GM19240 (cell line): ENCODE results near the gene STK24.
"Not testable (repeated sequence)": the region's sequence is repeated elsewhere in the genome, so short reads cannot be mapped to it uniquely, and the experiment has no call there.

Experiments
- DNase-seq: peaks from one replicate; pipeline ENCODE4 v3.0.0; 2011; ENCODE audit warnings: low spot score; ENCODE audit not compliant: insufficient read length

STK24 gene

DNA sequence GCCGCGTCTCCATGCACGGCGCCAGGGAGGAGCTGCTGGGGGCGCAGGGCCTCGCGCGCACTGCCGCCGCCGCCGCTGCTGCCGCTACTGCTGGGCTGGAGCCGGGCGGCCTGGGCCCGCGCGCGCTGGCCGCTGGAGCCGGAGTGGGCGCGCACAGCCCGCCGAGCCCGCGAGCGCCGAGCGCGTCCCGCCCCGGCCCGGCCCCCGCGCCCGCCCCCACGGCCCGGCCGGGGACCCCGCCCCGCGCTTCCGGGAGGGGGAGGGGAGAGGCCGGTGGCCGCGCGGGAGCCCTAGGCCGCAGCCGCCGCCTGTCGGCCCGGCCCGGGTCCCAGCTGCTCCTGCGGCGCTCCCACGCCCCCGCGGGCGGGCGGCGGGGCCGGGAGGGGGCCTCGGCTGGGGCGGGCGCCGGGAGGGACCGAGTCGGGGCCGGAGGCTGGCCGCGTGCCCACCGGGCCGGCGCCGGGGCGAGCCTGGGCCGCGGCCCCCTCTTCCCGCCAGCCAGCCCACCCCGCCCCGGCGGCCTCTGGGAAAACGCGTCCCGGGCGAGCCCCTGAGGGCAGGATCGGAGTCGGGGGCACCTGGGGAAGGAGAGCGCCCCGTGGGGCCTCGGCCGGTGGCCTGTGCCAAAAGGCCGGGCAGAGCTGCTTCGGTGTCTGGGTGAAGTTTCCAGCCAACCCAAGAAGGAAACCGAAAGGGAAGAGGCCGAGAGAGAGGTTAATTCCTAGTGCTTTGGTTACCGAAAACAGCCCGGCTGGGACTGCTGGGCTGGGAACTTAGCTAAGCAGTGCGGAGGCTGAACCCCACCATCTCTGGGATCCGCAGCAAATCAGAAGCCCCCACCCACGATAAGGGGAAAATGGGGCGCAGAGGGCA is at the start of gene STK24:
STK24 (minus strand) TSS at position 145 of the 873 bp plus-strand sequence. CDS start 321 bp downstream, outside the sequence.
- peak; percentile 57 for DNase-seq

DNA sequence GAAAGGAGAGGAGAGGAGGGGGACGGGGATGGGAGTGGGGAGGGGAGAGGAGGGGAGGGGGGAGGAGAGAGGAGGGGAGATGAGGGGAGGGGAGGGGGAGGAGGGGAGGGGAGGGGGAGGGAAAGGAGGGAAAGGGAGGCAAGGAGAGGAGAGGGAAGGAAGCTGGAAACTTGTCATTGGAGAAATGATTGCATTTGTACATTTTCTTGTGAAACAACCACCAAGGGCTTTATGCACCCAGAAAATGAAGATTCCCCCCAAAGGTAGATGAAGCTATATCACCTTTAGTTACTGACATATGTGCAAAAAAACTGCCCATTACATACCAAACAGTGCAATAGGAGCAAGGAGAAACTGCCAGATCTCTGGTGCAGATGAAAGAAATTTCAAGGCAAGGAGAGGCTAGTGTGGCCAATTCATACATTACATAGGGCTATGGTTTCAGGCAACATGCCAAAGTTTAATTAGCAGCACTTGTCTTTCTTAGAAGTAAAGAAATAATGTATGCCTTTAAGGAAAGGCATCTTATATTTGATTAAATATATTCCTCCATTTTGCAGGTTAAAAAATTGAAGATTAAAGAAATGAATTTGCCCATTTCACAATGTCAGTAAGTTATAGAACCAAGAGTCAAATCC is 49.5 kb upstream of the STK24 start:
- no peak for DNase-seq

DNA sequence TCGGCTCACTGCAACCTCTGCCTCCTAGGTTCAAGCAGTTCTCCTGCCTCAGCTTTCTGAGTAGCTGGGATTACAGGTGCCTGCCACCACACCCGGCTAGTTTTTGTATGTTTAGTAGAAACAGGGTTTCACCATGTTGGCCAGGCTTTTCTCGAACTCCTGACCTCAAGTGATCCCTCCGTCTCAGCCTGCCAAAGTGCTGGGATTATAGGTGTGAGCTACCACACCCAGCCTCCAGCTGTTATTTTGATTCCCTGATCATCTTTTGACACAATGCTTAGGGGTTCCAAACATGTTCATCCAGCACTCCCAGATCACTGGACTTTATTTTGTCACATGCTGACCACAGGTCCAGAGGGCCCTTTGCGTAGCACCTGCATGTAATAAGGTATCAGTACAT is 47.7 kb upstream of the STK24 start:
- DNase-seq: not testable (repeated sequence)

GRCh38 chr13:98622931-98623331 is 46.0 kb upstream of the STK24 start:
- no peak for DNase-seq

- no peak for DNase-seq
Measured at GRCh38 chr13:98619556-98619955, 42.6 kb upstream of the STK24 start.

- not testable (repeated sequence) for DNase-seq
Measured at GRCh38 chr13:98615595-98615994, 38.7 kb upstream of the STK24 start.

DNA sequence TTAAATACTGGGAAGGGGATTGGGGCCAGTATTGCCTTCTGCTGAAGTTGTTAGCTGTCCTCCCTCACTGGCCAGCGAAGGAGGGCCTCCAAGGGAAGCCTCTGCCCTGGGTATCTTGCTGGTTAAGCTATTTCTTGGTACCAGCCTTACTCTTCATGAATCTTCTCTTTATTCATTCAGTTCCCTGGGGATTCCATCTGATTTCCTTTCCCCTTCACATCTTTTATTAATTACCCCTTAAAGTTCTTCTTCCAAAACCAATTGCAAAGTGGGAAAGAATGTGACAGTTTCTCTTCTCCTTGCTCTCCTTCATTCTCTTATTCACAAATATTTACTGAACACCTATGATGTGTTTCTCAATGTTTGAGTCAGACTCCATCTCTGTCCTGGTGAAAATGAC is 36.7 kb upstream of the STK24 start:
- no peak for DNase-seq

GRCh38 chr13:98609756-98610155 is 32.8 kb upstream of the STK24 start:
- DNase-seq: no peak

DNA sequence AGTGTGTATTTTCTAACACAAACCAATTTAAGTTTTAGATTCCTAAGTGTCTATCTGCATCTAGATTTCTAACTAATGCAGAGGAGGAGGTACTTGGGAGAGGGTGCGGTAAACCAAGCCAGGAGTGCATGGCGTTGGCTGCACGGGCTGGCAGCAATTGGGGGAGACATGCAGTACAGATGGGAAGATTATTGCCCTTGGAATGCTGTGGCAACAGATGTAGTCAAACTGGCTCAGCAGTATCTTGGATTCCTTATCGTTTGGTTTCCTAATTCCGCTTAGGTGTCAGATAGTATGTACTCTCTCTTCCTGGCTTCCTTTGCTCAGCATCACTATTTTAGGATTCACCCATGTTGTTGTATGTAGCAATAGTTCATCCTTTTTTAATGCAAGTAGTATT is 29.4 kb upstream of the STK24 start:
- DNase-seq: no peak

GRCh38 chr13:98599502-98600328 is 22.8 kb upstream of the STK24 start:
- no peak for DNase-seq

DNA sequence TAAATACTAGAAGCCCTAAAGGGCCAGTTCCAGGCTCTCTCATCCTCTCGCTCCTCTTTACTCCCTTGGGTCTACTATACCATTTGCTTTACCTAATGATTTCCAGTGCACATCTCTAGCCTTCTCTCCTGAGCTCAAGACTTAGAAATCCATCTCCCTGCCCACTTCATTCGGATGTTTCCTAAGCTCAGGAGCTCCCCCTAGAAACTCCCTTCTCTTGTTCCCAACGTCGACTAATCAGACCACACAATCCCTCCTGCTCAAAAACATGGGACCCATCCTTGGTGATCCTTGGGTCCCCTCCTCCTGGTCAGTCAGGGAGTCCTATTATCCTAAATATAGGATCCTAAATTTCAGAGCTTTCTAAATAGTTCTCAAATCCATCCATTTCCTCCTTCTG is 21.1 kb upstream of the STK24 start:
- DNase-seq: no peak

DNA sequence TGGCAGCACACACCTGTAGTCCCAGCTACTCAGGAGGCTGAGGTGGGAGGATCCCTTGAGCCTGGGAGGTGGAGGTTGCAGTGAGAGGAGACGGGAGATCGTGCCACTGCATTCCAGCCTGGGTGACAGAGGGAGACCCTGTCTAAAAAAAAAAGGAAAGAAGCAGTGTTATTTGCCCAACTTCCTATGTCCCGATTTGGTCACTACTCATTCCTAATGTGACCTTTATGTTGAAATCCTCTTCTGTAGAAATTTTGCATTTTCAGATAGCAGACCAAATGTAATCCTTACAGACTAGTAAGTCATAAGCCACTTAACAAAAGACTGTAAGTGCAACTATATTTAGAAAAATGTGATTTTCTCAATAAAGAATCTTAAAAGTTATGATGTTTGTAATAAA is 18.2 kb upstream of the STK24 start:
- DNase-seq: no peak

DNA sequence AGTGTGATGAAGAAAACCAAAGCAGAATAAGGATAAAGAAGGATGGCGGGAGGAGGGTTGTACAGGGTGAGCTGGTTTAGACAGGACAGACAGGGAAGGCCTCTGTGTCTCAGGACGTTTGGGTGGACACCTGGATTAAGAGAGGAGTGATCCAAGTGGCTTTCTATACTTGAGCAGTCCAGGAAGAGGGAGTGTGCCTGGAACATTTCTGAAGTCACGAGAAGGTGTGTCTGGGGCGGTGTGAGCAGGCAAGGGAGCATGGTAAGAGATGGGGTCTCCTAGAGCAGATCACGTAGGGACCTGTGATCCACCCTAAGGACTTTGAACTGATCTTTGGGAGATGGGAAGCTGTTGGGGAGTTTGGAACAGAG is 15.4 kb upstream of the STK24 start:
- no peak for DNase-seq

DNA sequence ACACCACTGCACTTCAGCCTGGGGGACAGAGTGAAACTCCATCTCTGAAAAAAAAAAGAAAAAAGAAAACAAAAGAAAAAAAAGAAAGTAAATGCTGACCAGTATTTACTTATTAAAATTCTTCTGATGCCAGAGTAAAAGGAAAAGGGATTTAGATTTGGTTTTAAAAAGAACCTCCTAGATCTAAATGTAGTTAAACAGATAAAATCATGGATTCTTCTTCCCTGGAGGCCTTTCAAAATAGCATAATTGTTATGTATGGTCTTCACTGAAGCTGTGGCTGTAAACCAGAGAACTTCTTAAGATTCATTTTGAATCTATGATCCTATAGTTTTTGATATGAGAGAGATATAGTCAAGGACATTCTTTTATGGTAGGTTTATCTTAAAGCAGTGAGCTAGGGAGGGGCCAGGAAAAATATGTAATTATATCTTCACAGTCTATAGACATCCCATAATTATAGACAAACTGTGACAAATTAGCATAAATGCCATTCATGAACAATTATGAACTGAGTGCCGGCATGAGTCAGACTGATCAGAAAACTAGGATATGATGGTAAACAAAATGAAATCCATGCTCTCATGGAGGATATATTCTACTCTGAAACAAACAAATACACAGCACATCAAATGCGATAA is 14.9 kb upstream of the STK24 start:
- DNase-seq: no peak

GRCh38 chr13:98590471-98590870 is 13.6 kb upstream of the STK24 start:
- not testable (repeated sequence) for DNase-seq

- not testable (repeated sequence) for DNase-seq
Measured at GRCh38 chr13:98589516-98589915, 12.6 kb upstream of the STK24 start.

- DNase-seq: no peak
Measured at GRCh38 chr13:98586400-98587345, 9.8 kb upstream of the STK24 start.

GRCh38 chr13:98585946-98586345 is 9.0 kb upstream of the STK24 start:
- no peak for DNase-seq

- DNase-seq: no peak
Measured at GRCh38 chr13:98585398-98585754, 8.5 kb upstream of the STK24 start.

DNA sequence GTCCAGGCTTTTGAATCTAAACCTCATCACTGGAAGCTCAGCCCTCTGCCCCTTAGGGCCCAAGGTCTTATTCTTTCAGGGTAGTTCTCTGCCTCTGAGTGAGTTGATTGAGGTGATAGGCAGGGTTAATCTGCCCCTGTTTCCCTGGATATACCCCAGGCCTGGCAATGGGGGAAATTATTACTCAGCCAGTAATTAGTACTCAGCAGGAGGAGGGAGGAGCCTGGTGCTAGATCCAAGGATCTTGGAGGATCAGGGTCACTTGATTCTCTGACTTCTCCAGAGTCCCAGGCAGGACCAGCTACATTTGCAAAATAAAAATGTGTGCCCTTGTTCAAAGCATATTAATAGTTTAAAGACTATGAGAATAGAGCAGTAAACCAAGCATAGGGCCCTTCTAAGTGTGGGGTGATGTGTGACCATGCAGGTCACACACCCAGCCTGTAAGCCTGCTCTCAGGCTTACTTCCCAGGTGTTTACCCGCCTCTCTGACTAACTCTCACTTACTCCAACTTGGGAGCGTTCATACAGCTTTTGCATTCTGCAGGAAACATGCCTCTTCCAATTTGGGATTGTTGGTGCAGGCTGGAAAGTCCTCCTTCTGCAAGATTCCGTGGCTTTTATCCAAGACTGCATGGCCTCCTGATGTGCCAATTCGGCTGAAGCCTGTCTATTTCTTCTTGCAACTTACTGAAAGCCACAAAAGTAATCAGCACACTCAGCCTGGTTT is 7.9 kb upstream of the STK24 start:
- DNase-seq: no peak
